Testis (tissue), 3 donors: ENCODE results near the gene HSF5. TPM values are rescaled to one million over a fixed set of nuclear protein-coding genes. Genes with fewer than 3 reads are reported as not detected.

ENCODE experiments used
- DNase-seq: peaks from one replicate; pipeline ENCODE4 v3.0.0-alpha.2; 2019
- H3K27ac ChIP-seq, 2 donors: fragments of 200-600 bp; sonication (generic); one replicate each; pipeline ENCODE4 v1.5.1; 2019
- H3K27me3 ChIP-seq: fragments of 200-600 bp; sonication (generic); one replicate; pipeline ENCODE4 v1.5.1; 2019
- H3K36me3 ChIP-seq: fragments of 200-600 bp; sonication (generic); one replicate; pipeline ENCODE4 v1.5.1; 2017; ENCODE audit warnings: low read depth; ENCODE audit errors: missing control alignments
- H3K4me1 ChIP-seq: fragments of 200-600 bp; sonication (generic); one replicate; pipeline ENCODE4 v1.5.1; 2019
- H3K4me3 ChIP-seq, 2 donors: fragments of 200-600 bp; sonication (generic); one replicate each; pipeline ENCODE4 v1.5.1; 2017 to 2019
- H3K9me3 ChIP-seq: fragments of 200-600 bp; sonication (generic); one replicate; pipeline ENCODE4 v1.5.1; 2017
- CTCF ChIP-seq, 3 experiments: fragments of 450-650 bp in 2 of 3; fragments of 200-600 bp in 1 of 3; sonication (generic) in 1 of 3; IDR thresholded peaks; one replicate each; pipeline ENCODE4 v1.5.1; 2016 to 2019; ENCODE audit warnings: antibody characterized with exemption in 3 of 3, mild to moderate bottlenecking in 2 of 3, moderate library complexity in 1 of 3
- POLR2A ChIP-seq: fragments of 450-650 bp; IDR thresholded peaks from one replicate; pipeline ENCODE4 v1.6.1; 2017; ENCODE audit warnings: antibody characterized with exemption, mild to moderate bottlenecking, moderate library complexity
- WGBS, 2 donors: methylation state at CpG; one replicate each; pipeline ENCODE4 v1.1.5; 2018; 5-methylcytosine and 5-hydroxymethylcytosine counted together
- intact Hi-C: fragments of 100-400 bp; cut with DNase I; formaldehyde crosslinking; loops from one replicate; pipeline ENCODE4 v1.15.1; 2023; ENCODE audit warnings: low total_unique reads
- polyA plus RNA-seq: library from polyadenylated mRNA; stranded (reverse); fragments of 350-450 nt; fragmentation: Illumina TruSeq; extraction: RNeasy Lipid Tissue Mini Kit (QIAGEN cat#74804); gene quantifications from one replicate; pipeline ENCODE4 v1.2.3, GENCODE V29; 2014; ENCODE audit warnings: low read depth, low replicate concordance; ENCODE audit not compliant: insufficient read depth
- total RNA-seq, 2 donors: library from RNA; depleted of rRNA; stranded (reverse); fragments of >200 nt; gene quantifications; one replicate each; pipeline ENCODE4 v1.2.3, GENCODE V29; 2016

The HSF5 gene
- total and polyA plus RNA-seq, 3 donors from 2014 or later, result 40.0 to 119 (median 57.8) TPM

GRCh38 chr17:58373923-58374322 lies 114.3 kb downstream of the HSF5 start:
- Histone ChIP-seq H3K27ac (no peak overlapping the region), H3K36me3 (no peaks in the 10 kb centered on the region), H3K4me1 (no peaks in the 10 kb centered on the region), H3K9me3 (no peaks in the 10 kb centered on the region), H3K4me3 (no peak overlapping the region), H3K27me3 (no peaks in the 10 kb centered on the region)
- TF ChIP-seq POLR2A, result no peak
- TF ChIP-seq CTCF (IDR thresholded peaks at IDR 0.05), result no peak
- 91 to 98% methylated on average over 1 of the region's 1 CpG for WGBS, 2 donors
- DNase-seq, result no peak
- intact Hi-C loops, result no loop called here

- Histone ChIP-seq H3K4me1 (no peaks in the 10 kb centered on the region), H3K27me3 (no peaks in the 10 kb centered on the region), H3K4me3 (no peak overlapping the region), H3K36me3 (no peaks in the 10 kb centered on the region), H3K9me3 (no peaks in the 10 kb centered on the region), H3K27ac (no peak overlapping the region)
- intact Hi-C loops, result no loop called here
- TF ChIP-seq POLR2A (no peak), CTCF (IDR thresholded peaks at IDR 0.05) (no peak)
- no peak for DNase-seq
- 93% methylated on average over 5 of the region's 5 CpGs for WGBS, 2 donors
These were observed 115.2 kb downstream of the HSF5 start for GRCh38 chr17:58373003-58373402.

- TF ChIP-seq POLR2A (no peak), CTCF (IDR thresholded peaks at IDR 0.05) (no peak)
- no peak for DNase-seq
- H3K27me3 ChIP-seq, result no peaks in the 10 kb centered on the region
- H3K27ac ChIP-seq, result no peak overlapping the region
- H3K4me1 ChIP-seq, result no peaks in the 10 kb centered on the region
- H3K9me3 ChIP-seq, result no peaks in the 10 kb centered on the region
- intact Hi-C loops, result no loop called here
- H3K36me3 ChIP-seq, result no peaks in the 10 kb centered on the region
- WGBS, 2 donors, result 84 to 85% methylated on average over 5 to 6 of the region's 6 CpGs
- no peak overlapping the region for H3K4me3 ChIP-seq
These were observed 116.8 kb downstream of the HSF5 start for GRCh38 chr17:58371300-58371950.

- no peaks in the 10 kb centered on the region for H3K36me3 ChIP-seq
- H3K4me3 ChIP-seq, result no peak overlapping the region
- TF ChIP-seq CTCF (IDR thresholded peaks at IDR 0.05), result no peak
- no peak for TF ChIP-seq POLR2A
- H3K27ac ChIP-seq, result no peak overlapping the region
- no peak for DNase-seq
- H3K4me1 ChIP-seq, result peaks cover 2% of the 10 kb centered on the region
- WGBS, 2 donors, result 86 to 88% methylated on average over 9 of the region's 9 CpGs
- intact Hi-C loops, result no loop called here
- no peaks in the 10 kb centered on the region for H3K27me3 ChIP-seq
- no peaks in the 10 kb centered on the region for H3K9me3 ChIP-seq
These were observed 117.5 kb downstream of the HSF5 start for GRCh38 chr17:58370716-58371115.

- Histone ChIP-seq H3K4me1 (peaks cover 4% of the 10 kb centered on the region), H3K4me3 (no peak overlapping the region), H3K36me3 (no peaks in the 10 kb centered on the region), H3K27ac (no peak overlapping the region), H3K27me3 (no peaks in the 10 kb centered on the region), H3K9me3 (no peaks in the 10 kb centered on the region)
- TF ChIP-seq POLR2A (no peak), CTCF (IDR thresholded peaks at IDR 0.05) (no peak)
- no peak for DNase-seq
- WGBS, 2 donors, result 82 to 97% methylated on average over 5 of the region's 5 CpGs
- intact Hi-C loops, result no loop called here
These were observed 117.9 kb downstream of the HSF5 start for GRCh38 chr17:58370309-58370708.
